ENCODE measurements around the gene CNRIP1. TPM values are rescaled to one million over a fixed set of nuclear protein-coding genes. Genes with fewer than 3 reads are reported as not detected.

CNRIP1 gene
- total and polyA plus RNA-seq, 4 donors, result 36.6 to 126 (median 87.0) TPM

DNA sequence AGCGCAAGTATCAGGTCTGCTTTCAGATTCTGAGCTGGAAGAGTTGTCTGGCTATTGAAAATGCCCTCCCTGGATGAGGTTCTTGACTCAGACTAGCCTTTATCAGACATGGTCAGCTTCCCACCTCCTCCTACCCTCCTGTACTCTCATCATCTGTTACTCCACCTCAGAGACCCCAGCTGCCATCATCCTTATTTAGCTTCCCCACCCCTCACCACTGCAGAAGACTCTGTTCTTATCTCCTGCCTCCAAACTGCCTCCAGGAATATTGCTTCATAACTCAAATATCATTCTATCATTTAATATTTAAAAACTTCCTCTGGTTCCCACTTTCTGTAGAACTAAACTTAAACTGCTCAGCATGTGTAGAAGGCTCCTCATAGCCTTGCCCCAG is 36.3 kb downstream of the CNRIP1 start:
- no peaks in the 10 kb centered on the region for H3K9me3 ChIP-seq (ENCODE audit: control insufficient read depth, insufficient read depth, low read length)
- 86% methylated on average over 1 of the region's 1 CpG for WGBS (ENCODE audit: insufficient coverage)
- no peaks in the 10 kb centered on the region for H3K36me3 ChIP-seq (ENCODE audit: control insufficient read depth, insufficient read depth, low read length)
- no peak overlapping the region for H3K4me3 ChIP-seq (ENCODE audit: low read depth, low read length)
- no peaks in the 10 kb centered on the region for H3K27me3 ChIP-seq (ENCODE audit: control insufficient read depth, insufficient read depth, low read length)
- H3K27ac ChIP-seq (ENCODE audit: low read depth, low read length), result no peak overlapping the region
- H3K4me1 ChIP-seq (ENCODE audit: control insufficient read depth, insufficient read depth, low read length), result peaks cover 5% of the 10 kb centered on the region
- DNase-seq (ENCODE audit: low read depth in 4 of 6, low spot score in 6 of 6), result no peak

DNA sequence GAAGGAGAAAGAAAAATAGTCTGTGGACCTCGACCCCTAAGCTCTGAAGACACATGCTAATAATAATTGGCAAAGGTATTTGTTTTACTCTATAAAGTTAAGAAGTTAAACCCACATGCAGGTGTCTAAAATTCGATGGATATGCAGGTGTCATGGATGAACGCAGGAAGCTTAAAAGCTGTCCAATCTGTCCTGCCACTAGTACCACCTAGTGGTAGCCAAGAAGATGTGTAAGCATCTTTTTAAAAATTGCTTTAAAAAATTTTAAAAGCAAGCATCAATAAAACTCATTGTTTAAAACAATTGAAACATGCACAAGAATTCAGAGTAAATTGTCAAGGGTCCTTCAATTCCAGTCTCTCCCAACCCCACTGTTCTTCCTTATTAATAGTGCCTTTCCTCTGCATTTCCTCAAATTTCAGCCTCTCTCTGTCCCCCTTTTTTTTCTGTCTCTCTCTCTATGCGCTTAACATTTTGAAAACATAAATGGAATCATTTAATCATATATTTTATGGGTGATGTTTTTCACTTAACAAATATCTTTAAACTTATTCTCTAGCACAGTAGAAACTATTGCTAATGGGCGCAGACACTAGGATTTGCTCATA is 36.8 kb downstream of the CNRIP1 start:
- no peaks in the 10 kb centered on the region for H3K9me3 ChIP-seq (ENCODE audit: control insufficient read depth, insufficient read depth, low read length)
- peak in 3 of 6 donors; percentile 17 to 78 (median 47) for DNase-seq (ENCODE audit: low read depth in 4 of 6, low spot score in 6 of 6)
- no peaks in the 10 kb centered on the region for H3K36me3 ChIP-seq (ENCODE audit: control insufficient read depth, insufficient read depth, low read length)
- WGBS (ENCODE audit: insufficient coverage), result 100% methylated on average over 1 of the region's 5 CpGs
- no peaks in the 10 kb centered on the region for H3K27me3 ChIP-seq (ENCODE audit: control insufficient read depth, insufficient read depth, low read length)
- H3K27ac ChIP-seq (ENCODE audit: low read depth, low read length), result no peak overlapping the region
- H3K4me1 ChIP-seq (ENCODE audit: control insufficient read depth, insufficient read depth, low read length), result peaks cover 5% of the 10 kb centered on the region
- no peak overlapping the region for H3K4me3 ChIP-seq (ENCODE audit: low read depth, low read length)

DNA sequence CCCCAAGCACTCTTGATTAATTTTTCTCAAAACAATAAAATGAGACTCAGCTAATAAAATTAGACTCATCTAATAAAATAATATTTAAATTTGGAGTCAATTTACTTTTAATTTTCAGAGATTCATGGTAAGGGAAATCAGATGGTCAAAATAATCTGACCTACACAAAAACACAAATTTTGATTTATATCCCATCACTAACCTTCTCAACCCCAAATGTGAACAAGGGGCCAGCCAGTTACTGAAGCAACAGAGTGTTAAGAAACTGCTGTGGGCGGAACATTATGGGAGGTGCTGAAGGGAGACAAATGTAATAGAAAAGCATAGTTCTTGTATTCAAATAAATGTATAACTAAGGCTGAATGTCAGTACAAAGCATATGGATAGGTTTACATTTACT is 39.0 kb downstream of the CNRIP1 start:
- no peaks in the 10 kb centered on the region for H3K27me3 ChIP-seq (ENCODE audit: control insufficient read depth, insufficient read depth, low read length)
- H3K36me3 ChIP-seq (ENCODE audit: control insufficient read depth, insufficient read depth, low read length), result no peaks in the 10 kb centered on the region
- H3K4me1 ChIP-seq (ENCODE audit: control insufficient read depth, insufficient read depth, low read length), result peaks cover 5% of the 10 kb centered on the region
- WGBS (ENCODE audit: insufficient coverage), result 100% methylated on average over 1 of the region's 1 CpG
- no peak overlapping the region for H3K27ac ChIP-seq (ENCODE audit: low read depth, low read length)
- no peaks in the 10 kb centered on the region for H3K9me3 ChIP-seq (ENCODE audit: control insufficient read depth, insufficient read depth, low read length)
- H3K4me3 ChIP-seq (ENCODE audit: low read depth, low read length), result no peak overlapping the region
- no peak for DNase-seq (ENCODE audit: low read depth in 4 of 6, low spot score in 6 of 6)

DNA sequence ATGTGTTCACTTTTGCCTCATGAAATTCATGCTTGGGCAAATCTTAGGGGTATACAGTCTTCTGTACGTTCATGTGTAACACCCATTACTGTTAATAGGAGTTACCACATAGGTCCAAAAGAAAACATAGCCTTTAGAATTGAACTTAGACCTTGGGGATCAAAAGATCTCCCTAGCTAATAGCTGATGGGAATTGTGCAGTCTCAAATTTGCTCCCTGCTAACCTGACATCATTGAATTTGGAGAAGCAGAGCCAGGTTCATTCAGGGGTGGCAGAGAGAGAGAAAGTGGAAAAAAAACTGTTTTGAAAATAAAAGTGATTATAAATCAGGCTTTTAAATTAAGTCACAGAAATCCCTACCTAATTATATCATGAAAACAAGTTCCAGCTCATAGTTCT is 39.4 kb downstream of the CNRIP1 start:
- Histone ChIP-seq H3K27ac (ENCODE audit: low read depth, low read length) (no peak overlapping the region), H3K4me3 (ENCODE audit: low read depth, low read length) (no peak overlapping the region), H3K9me3 (ENCODE audit: control insufficient read depth, insufficient read depth, low read length) (no peaks in the 10 kb centered on the region), H3K27me3 (ENCODE audit: control insufficient read depth, insufficient read depth, low read length) (no peaks in the 10 kb centered on the region), H3K36me3 (ENCODE audit: control insufficient read depth, insufficient read depth, low read length) (no peaks in the 10 kb centered on the region), H3K4me1 (ENCODE audit: control insufficient read depth, insufficient read depth, low read length) (peaks cover 5% of the 10 kb centered on the region)
- no CpG with 5 or more reads among the region's 1 CpG for WGBS (ENCODE audit: insufficient coverage)
- no peak for DNase-seq (ENCODE audit: low read depth in 4 of 6, low spot score in 6 of 6)

- Histone ChIP-seq H3K4me3 (ENCODE audit: low read depth, low read length) (no peak overlapping the region), H3K9me3 (ENCODE audit: control insufficient read depth, insufficient read depth, low read length) (no peaks in the 10 kb centered on the region), H3K4me1 (ENCODE audit: control insufficient read depth, insufficient read depth, low read length) (peaks cover 5% of the 10 kb centered on the region), H3K27ac (ENCODE audit: low read depth, low read length) (no peak overlapping the region), H3K27me3 (ENCODE audit: control insufficient read depth, insufficient read depth, low read length) (no peaks in the 10 kb centered on the region), H3K36me3 (ENCODE audit: control insufficient read depth, insufficient read depth, low read length) (no peaks in the 10 kb centered on the region)
- 75% methylated on average over 1 of the region's 4 CpGs for WGBS (ENCODE audit: insufficient coverage)
- DNase-seq (ENCODE audit: low read depth in 4 of 6, low spot score in 6 of 6), result no peak
These were observed 40.1 kb downstream of the CNRIP1 start for GRCh38 chr2:68279691-68280090.

DNA sequence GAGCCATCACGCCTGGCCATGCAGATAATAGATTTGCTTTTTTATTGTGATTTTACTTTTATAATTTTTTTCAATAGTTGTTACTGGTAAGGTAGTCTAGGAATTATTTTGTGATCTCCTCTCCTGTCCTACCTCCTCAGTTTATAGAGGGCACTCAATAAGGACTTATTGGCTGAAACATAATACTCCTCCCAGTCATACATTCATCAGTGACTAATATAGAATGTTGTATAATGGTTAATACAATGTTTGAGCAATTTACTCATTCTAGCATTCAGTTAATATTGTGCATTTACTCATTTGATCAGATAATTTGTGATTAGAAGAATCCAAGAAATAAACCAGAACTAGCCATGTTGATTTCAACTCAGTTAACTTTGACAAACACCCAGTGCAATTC is 41.6 kb downstream of the CNRIP1 start:
- Histone ChIP-seq H3K36me3 (ENCODE audit: control insufficient read depth, insufficient read depth, low read length) (no peaks in the 10 kb centered on the region), H3K27ac (ENCODE audit: low read depth, low read length) (no peak overlapping the region), H3K4me3 (ENCODE audit: low read depth, low read length) (no peak overlapping the region), H3K9me3 (ENCODE audit: control insufficient read depth, insufficient read depth, low read length) (no peaks in the 10 kb centered on the region), H3K27me3 (ENCODE audit: control insufficient read depth, insufficient read depth, low read length) (no peaks in the 10 kb centered on the region), H3K4me1 (ENCODE audit: control insufficient read depth, insufficient read depth, low read length) (no peaks in the 10 kb centered on the region)
- DNase-seq (ENCODE audit: low read depth in 4 of 6, low spot score in 6 of 6), result no peak
- WGBS (ENCODE audit: insufficient coverage), result no CpG with 5 or more reads among the region's 1 CpG

DNA sequence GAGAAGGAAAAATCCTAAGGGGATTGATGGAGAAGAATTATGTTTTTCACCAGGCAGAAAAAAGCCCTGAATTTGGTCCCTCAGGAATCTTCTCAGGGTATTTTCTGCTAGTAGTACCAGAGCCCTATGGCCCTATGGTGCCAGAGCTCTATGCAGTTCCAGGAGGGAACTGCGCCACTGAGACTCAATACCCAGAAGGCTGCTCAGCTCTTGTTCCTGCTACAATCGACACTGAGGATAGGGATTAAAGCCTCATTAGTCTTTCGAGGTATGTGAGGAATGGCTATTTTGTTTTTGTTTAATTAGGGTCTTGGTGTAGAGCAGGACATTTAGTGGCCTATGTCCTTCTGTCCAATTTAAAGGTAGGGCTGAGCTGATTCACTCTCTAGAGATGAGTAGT is 45.7 kb downstream of the CNRIP1 start:
- WGBS (ENCODE audit: insufficient coverage), result 92% methylated on average over 1 of the region's 3 CpGs
- H3K4me1 ChIP-seq (ENCODE audit: control insufficient read depth, insufficient read depth, low read length), result no peaks in the 10 kb centered on the region
- H3K36me3 ChIP-seq (ENCODE audit: control insufficient read depth, insufficient read depth, low read length), result no peaks in the 10 kb centered on the region
- DNase-seq (ENCODE audit: low read depth in 4 of 6, low spot score in 6 of 6), result no peak
- no peak overlapping the region for H3K4me3 ChIP-seq (ENCODE audit: low read depth, low read length)
- no peaks in the 10 kb centered on the region for H3K9me3 ChIP-seq (ENCODE audit: control insufficient read depth, insufficient read depth, low read length)
- no peaks in the 10 kb centered on the region for H3K27me3 ChIP-seq (ENCODE audit: control insufficient read depth, insufficient read depth, low read length)
- no peak overlapping the region for H3K27ac ChIP-seq (ENCODE audit: low read depth, low read length)

DNA sequence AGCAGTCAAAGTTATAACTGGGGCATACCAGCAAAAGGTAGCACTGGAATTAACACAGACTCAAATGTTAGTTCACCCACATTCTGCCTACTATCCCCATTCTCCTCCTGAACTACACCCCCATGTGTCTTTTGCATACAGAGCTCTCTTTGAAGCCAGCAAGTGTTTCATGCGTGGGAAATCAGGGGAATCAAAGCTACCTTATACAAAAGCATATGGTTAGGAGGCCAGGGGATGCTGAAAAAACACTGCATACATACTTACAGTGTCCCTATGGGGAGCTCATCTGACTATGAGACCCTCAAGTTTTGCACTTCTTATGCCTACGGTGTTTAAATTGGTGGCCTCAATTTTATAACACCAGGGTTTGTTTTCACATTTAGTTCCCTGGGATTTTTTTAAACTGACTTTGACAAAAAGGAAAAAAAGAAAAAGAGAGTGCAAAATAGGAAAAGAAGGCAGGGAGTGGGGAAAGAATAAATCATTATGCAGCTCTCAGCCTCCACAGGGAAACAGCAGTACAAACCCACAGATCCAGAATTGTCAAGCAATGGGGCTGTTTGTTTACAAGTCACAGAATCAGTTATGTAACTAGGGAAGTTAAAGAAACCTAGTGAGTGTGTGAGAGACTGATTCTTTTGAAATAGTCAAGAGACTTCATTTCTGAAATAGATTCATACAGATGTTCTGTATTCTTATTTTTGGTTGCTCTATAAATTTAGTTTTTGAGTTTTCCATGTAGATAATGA is 47.3 kb downstream of the CNRIP1 start:
- H3K27me3 ChIP-seq (ENCODE audit: control insufficient read depth, insufficient read depth, low read length), result no peaks in the 10 kb centered on the region
- DNase-seq (ENCODE audit: low read depth in 4 of 6, low spot score in 6 of 6), result peak in 1 of 6 donors; percentile 28
- no peak overlapping the region for H3K4me3 ChIP-seq (ENCODE audit: low read depth, low read length)
- no peaks in the 10 kb centered on the region for H3K36me3 ChIP-seq (ENCODE audit: control insufficient read depth, insufficient read depth, low read length)
- H3K9me3 ChIP-seq (ENCODE audit: control insufficient read depth, insufficient read depth, low read length), result no peaks in the 10 kb centered on the region
- H3K27ac ChIP-seq (ENCODE audit: low read depth, low read length), result no peak overlapping the region
- WGBS (ENCODE audit: insufficient coverage), result no CpG with 5 or more reads among the region's 2 CpGs
- H3K4me1 ChIP-seq (ENCODE audit: control insufficient read depth, insufficient read depth, low read length), result no peaks in the 10 kb centered on the region

GRCh38 chr2:68266655-68267054 is 53.1 kb downstream of the CNRIP1 start:
- DNase-seq (ENCODE audit: low read depth in 4 of 6, low spot score in 6 of 6), result no peak
- H3K36me3 ChIP-seq (ENCODE audit: control insufficient read depth, insufficient read depth, low read length), result no peaks in the 10 kb centered on the region
- H3K4me1 ChIP-seq (ENCODE audit: control insufficient read depth, insufficient read depth, low read length), result no peaks in the 10 kb centered on the region
- H3K4me3 ChIP-seq (ENCODE audit: low read depth, low read length), result no peak overlapping the region
- WGBS (ENCODE audit: insufficient coverage), result no CpG with 5 or more reads among the region's 1 CpG
- H3K9me3 ChIP-seq (ENCODE audit: control insufficient read depth, insufficient read depth, low read length), result no peaks in the 10 kb centered on the region
- no peak overlapping the region for H3K27ac ChIP-seq (ENCODE audit: low read depth, low read length)
- no peaks in the 10 kb centered on the region for H3K27me3 ChIP-seq (ENCODE audit: control insufficient read depth, insufficient read depth, low read length)

DNA sequence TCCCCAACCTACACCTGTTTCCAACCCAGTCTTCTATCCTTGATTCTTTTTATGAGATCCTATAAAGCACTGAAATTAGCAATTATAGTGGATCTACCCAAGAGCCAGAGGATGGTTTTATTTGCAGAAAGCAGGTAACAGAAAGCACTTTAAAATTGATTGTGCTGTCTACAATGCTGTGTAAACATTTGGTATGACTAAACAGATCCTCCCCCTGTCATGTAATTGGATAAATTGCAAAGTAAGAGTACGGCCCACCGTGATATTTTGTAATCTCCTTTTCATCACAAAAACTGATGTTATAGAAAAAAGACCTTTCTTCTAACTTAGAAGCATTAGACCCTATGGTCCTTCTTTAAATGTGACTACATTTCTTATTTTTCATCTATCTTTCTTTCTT is 56.1 kb downstream of the CNRIP1 start:
- no peaks in the 10 kb centered on the region for H3K4me1 ChIP-seq (ENCODE audit: control insufficient read depth, insufficient read depth, low read length)
- no peak for DNase-seq (ENCODE audit: low read depth in 4 of 6, low spot score in 6 of 6)
- WGBS (ENCODE audit: insufficient coverage), result no CpG with 5 or more reads among the region's 2 CpGs
- no peak overlapping the region for H3K27ac ChIP-seq (ENCODE audit: low read depth, low read length)
- H3K4me3 ChIP-seq (ENCODE audit: low read depth, low read length), result no peak overlapping the region
- H3K27me3 ChIP-seq (ENCODE audit: control insufficient read depth, insufficient read depth, low read length), result no peaks in the 10 kb centered on the region
- no peaks in the 10 kb centered on the region for H3K9me3 ChIP-seq (ENCODE audit: control insufficient read depth, insufficient read depth, low read length)
- no peaks in the 10 kb centered on the region for H3K36me3 ChIP-seq (ENCODE audit: control insufficient read depth, insufficient read depth, low read length)
